ENCODE data around the gene TMCC3.

Gene TMCC3

GRCh38 chr12:94532490-94533422 lies 117.6 kb downstream of the TMCC3 start:
- peak; percentile 57 for DNase-seq (ENCODE audit: low read depth)

DNA sequence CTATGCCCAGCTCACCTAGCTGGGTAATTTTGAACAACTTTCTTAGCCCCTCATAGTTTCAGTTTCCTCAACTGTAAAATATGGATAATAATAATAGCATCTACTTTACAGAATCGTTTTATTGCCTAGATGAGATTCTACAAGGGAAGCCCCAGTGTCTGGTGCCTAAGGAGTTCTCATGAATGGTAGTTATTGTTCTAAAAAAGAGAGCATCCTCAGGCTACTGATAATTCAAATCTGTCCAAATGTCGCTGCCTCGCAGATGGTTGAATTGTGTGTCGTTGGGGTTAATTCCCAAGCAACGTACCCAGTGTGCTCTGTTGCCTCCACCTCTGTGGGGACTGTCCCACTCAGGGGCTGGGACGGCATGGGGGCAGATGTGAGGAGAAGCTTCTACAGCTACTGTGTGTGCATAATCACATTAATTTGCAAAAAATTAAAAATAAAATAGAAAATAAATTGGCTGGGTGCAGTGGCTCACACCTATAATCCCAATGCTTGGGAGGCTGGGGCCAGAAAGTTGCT lies 119.1 kb downstream of the TMCC3 start:
- DNase-seq (ENCODE audit: low read depth) = no peak

- DNase-seq (ENCODE audit: low read depth) = no peak
These were observed 124.4 kb downstream of the TMCC3 start for GRCh38 chr12:94525951-94526350.
